Suprapubic skin (tissue), 3 donors: ENCODE measurements around the gene VAMP5.

Experiments
- CTCF ChIP-seq, 2 donors: fragments of 200-600 bp in 1 of 2; fragments of 450-650 bp in 1 of 2; sonication (generic) in 1 of 2; IDR thresholded peaks; one replicate each; pipeline ENCODE4 v1.5.1; 2016 to 2019; ENCODE audit warnings: antibody characterized with exemption in 2 of 2, mild to moderate bottlenecking in 1 of 2, moderate library complexity in 1 of 2
- EP300 ChIP-seq: sonication (generic); formaldehyde crosslinking; IDR thresholded peaks from one replicate; pipeline ENCODE4 v1.6.1; 2017; ENCODE audit warnings: antibody characterized with exemption

DNA sequence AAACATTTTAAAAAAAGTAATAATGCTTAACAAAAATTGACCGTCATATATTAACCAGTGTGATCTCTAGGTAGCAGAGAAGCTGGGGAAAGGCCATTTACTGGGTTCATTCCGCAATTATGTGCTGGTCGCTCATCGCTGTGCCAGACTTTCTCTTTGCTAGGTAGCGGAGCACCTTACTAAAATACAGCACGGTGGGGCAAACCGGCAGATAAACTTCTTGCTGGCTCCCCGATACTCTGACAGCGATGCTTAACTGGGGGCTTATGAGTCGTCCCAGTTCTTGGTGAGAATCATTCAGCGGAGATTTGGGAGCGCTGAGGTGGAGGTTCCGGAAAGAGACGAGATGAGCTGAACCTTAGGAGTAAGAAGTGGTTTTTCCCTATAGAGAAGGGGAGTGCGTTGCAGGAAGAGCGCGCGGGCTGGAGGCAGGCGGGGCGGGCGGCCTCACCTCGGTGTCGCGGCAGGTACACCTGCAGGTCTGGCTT lies 27.0 kb downstream of the VAMP5 start:
- TF ChIP-seq CTCF (IDR thresholded peaks at IDR 0.05) (no peak), EP300 (no peak)
